A673 (cell line): ENCODE results near the gene CDK14. TPM values are rescaled to one million over a fixed set of nuclear protein-coding genes. Genes with fewer than 3 reads are reported as not detected.

ENCODE experiments used
- BruUV-seq: library from RNA; stranded (reverse); fragments of 400-500 nt; replicated peaks from 2 replicates; lab custom pipeline; 2021; lab: Mats Ljungman, UMichigan
- CTCF ChIA-PET: fragments of 300-600 bp; sonication (Branson Sonifier 250); formaldehyde crosslinking; loops from one replicate; lab custom pipeline; 2022; ENCODE audit warnings: antibody characterized with exemption; lab: Charles Lee
- POLR2A ChIA-PET: fragments of 300-600 bp; sonication (Branson Sonifier 250); formaldehyde crosslinking; loops from one replicate; lab custom pipeline; 2022; ENCODE audit warnings: antibody characterized with exemption; ENCODE audit not compliant: low non-redundant PET; lab: Charles Lee
- DNase-seq: peaks from one replicate; pipeline ENCODE4 v3.0.0-alpha.2; 2015; ENCODE audit warnings: low spot score
- H3K27ac ChIP-seq: fragments of 200-600 bp; sonication (generic); 2 replicates; pipeline ENCODE4 v1.5.1; 2016; ENCODE audit warnings: mixed run types, low read depth, mild to moderate bottlenecking, mixed read lengths, antibody characterized with exemption, low read length; ENCODE audit not compliant: poor library complexity, severe bottlenecking
- H3K27me3 ChIP-seq: fragments of 200-600 bp; sonication (generic); replicated peaks from 2 replicates; pipeline ENCODE4 v1.6.1; 2017; ENCODE audit warnings: mixed run types, low read depth, mild to moderate bottlenecking, mixed read lengths, antibody characterized with exemption, low read length; ENCODE audit not compliant: insufficient read depth, poor library complexity
- H3K36me3 ChIP-seq: fragments of 200-600 bp; sonication (generic); 2 replicates; pipeline ENCODE4 v1.6.1; 2016; ENCODE audit warnings: mixed run types, mild to moderate bottlenecking, mixed read lengths, antibody characterized with exemption, low read length; ENCODE audit not compliant: insufficient read depth, poor library complexity, severe bottlenecking
- H3K4me1 ChIP-seq: fragments of 200-600 bp; sonication (generic); 2 replicates; pipeline ENCODE4 v1.6.1; 2017; ENCODE audit warnings: mixed run types, mild to moderate bottlenecking, mixed read lengths, antibody characterized with exemption, low read length; ENCODE audit not compliant: insufficient read depth, poor library complexity, severe bottlenecking
- H3K4me3 ChIP-seq: fragments of 200-600 bp; sonication (generic); 2 replicates; pipeline ENCODE4 v1.5.1; 2016; ENCODE audit warnings: low read depth, mixed run types, mild to moderate bottlenecking, mixed read lengths, low read length; ENCODE audit not compliant: poor library complexity, severe bottlenecking
- H3K9me3 ChIP-seq: fragments of 200-600 bp; sonication (generic); 2 replicates; pipeline ENCODE4 v1.6.1; 2016; ENCODE audit warnings: mixed run types, low read depth, mild to moderate bottlenecking, mixed read lengths, antibody characterized with exemption, low read length; ENCODE audit not compliant: poor library complexity, severe bottlenecking
- CTCF ChIP-seq: fragments of 300-800, 200-600 bp; sonication (generic); conservative IDR thresholded peaks from 2 replicates; pipeline ENCODE4 v1.5.1; 2017; ENCODE audit warnings: low read depth, mild to moderate bottlenecking, antibody characterized with exemption, low read length, moderate library complexity, mixed read lengths
- EZH2 ChIP-seq: fragments of 200-600 bp; sonication (generic); IDR thresholded peaks from 2 replicates; pipeline ENCODE4 v1.6.1; 2017; ENCODE audit warnings: borderline replicate concordance, low read depth, mild to moderate bottlenecking, mixed read lengths, antibody characterized with exemption, low read length; ENCODE audit not compliant: poor library complexity, severe bottlenecking
- intact Hi-C: fragments of 100-400 bp; cut with micrococcal nuclease; formaldehyde crosslinking; loops from one replicate; pipeline ENCODE4 v1.10.0; 2022; ENCODE audit not compliant: unreplicated experiment
- total RNA-seq: library from RNA; stranded (reverse); gene quantifications from 2 replicates; pipeline ENCODE4 v1.2.3, GENCODE V29; 2021

CDK14 gene
- total RNA-seq, 1 experiment from 2014 or later: 128 TPM

- Histone ChIP-seq H3K4me3 (no peak overlapping the region), H3K27me3 (no peaks in the 10 kb centered on the region), H3K9me3 (no peaks in the 10 kb centered on the region), H3K27ac (no peak overlapping the region), H3K4me1 (no peaks in the 10 kb centered on the region), H3K36me3 (no peaks in the 10 kb centered on the region)
- POLR2A ChIA-PET: no interaction called here
- no peak for TF ChIP-seq CTCF
- TF ChIP-seq EZH2: no peak
- intact Hi-C loops: no loop called here
- CTCF ChIA-PET: no interaction called here
- no TSS peak for BruUV-seq
- DNase-seq: no peak
Measured at GRCh38 chr7:90560730-90561129, 35.4 kb upstream of the CDK14 start.

- no TSS peak for BruUV-seq
- Histone ChIP-seq H3K27me3 (no peaks in the 10 kb centered on the region), H3K36me3 (no peaks in the 10 kb centered on the region), H3K27ac (no peak overlapping the region), H3K4me3 (no peak overlapping the region), H3K4me1 (peaks cover 1% of the 10 kb centered on the region), H3K9me3 (no peaks in the 10 kb centered on the region)
- DNase-seq: no peak
- ChIA-PET POLR2A (no interaction called here), CTCF (no interaction called here)
- TF ChIP-seq EZH2: no peak
- no peak for TF ChIP-seq CTCF
- intact Hi-C loops: no loop called here
Measured at GRCh38 chr7:90563286-90563685, 32.8 kb upstream of the CDK14 start.

DNA sequence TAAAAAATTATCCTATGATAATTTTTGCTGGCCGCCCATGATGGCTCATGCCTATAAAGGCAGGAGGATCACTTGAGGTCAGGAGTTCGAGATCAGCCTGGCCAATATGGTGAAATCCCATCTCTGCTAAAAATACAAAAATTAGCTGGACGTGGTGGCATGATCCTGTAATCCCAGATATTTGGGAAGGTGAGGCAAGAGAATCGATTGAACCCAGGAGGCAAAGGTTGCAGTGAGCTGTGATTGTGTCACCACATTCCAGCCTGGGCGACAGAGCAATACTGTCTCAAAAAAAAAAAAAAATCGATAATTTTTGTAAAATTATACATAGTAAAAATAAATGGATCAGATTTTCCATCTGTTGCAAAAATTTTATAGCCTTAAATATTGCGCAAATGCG is 31.7 kb upstream of the CDK14 start:
- intact Hi-C loops: no loop called here
- DNase-seq: no peak
- Histone ChIP-seq H3K9me3 (no peaks in the 10 kb centered on the region), H3K27me3 (no peaks in the 10 kb centered on the region), H3K36me3 (no peaks in the 10 kb centered on the region), H3K4me3 (no peak overlapping the region), H3K4me1 (peaks cover 11% of the 10 kb centered on the region), H3K27ac (no peak overlapping the region)
- ChIA-PET CTCF (no interaction called here), POLR2A (no interaction called here)
- TF ChIP-seq EZH2 (no peak), CTCF (no peak)
- no TSS peak for BruUV-seq
